ENCODE measurements around the gene GRIN2A.

- TF ChIP-seq CTCF (conservative IDR thresholded peaks at IDR 0.05; ENCODE audit: low read length) (no peak), EZH2phosphoT487 (IDR thresholded peaks at IDR 0.05; ENCODE audit: borderline replicate concordance, low read depth, low read length) (no peak)
Observed at GRCh38 chr16:10085078-10085798, 97.0 kb downstream of the GRIN2A start.

All from OCI-LY7 (cell line).